HUDEP-2 (cell line): Measurements from ENCODE around the gene CNR1.
A peak's percentile ranks its signal among the peaks of the same experiment; 100 is the strongest.

Experiments
- DNase-seq, 76 experiments: peaks; one replicate each; lab custom pipeline; 2025; ENCODE audit not compliant: unreplicated experiment in 76 of 76; lab: John Stamatoyannopoulos, UW

The CNR1 gene

GRCh38 chr6:88144637-88145297 is 21.4 kb downstream of the CNR1 start:
- DNase-seq = no peak

DNA sequence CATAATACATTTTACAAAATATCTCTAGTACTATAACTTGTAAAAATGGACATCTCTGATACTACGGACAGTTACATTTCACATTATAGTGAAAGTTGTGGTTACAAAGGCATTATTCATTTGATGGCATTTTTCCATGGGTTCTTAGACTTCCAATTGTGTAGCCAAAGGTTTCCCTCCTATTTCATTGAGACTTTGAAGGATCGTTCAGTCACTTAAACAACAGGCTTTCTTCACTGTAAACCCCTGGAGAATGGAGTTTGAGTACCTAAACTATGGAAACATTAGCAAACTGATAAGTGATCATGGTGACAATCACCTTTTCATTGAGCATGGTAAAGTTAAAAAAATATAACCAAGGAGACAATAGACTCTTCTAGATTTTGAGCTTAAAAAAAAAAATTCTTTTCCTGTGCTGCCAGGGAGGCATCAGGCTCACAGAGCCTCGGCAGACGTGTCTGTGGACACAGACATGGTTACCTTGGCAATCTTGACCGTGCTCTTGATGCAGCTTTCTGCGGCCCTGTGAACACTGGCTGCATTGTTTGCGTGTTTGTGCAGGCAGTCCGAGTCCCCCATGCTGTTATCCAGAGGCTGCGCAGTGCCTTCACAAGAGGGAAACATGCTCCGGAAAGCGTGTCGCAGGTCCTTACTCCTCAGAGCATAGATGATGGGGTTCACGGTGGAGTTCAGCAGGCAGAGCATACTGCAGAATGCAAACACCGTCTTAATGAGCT is 22.6 kb downstream of the CNR1 start:
- no peak for DNase-seq

DNA sequence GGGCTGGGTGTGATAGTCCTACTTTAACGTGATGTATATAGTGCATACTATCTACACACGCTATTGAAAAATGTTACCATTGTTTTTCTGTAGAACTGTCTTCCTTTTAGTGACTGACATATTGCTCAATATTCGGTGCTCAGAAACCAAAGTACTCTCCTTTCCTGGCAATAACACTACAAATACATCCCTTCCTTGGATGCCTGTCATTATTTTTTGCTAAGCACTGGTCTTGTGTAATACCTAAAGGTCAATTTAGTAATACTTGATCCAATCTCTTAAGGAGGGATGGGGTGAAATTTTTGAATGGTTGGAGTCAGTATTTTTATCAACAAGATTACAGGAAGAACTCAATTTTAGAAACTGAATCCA is 23.9 kb downstream of the CNR1 start:
- no peak for DNase-seq

GRCh38 chr6:88141561-88142296 is 24.4 kb downstream of the CNR1 start:
- DNase-seq = no peak

DNA sequence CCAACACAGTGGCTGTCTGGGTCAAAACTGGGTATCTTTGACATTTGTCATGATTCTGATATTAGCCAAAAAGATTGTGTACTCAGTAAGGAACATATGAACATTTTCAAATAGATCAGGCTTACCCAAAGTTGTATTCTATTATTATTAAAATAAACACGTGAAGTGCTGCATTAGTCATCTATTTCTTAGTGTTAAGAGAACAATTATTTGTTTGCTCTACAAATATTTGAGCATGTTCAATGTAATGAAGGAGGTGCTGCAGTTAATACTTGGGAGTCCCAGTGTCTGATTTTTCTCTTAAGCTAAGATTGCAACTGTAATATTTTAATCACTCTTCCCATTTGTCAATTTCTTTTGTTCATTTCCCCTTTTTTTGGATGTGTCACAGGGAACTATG is 28.2 kb downstream of the CNR1 start:
- no peak for DNase-seq

GRCh38 chr6:88135578-88136114 is 30.5 kb downstream of the CNR1 start:
- DNase-seq = no peak

DNA sequence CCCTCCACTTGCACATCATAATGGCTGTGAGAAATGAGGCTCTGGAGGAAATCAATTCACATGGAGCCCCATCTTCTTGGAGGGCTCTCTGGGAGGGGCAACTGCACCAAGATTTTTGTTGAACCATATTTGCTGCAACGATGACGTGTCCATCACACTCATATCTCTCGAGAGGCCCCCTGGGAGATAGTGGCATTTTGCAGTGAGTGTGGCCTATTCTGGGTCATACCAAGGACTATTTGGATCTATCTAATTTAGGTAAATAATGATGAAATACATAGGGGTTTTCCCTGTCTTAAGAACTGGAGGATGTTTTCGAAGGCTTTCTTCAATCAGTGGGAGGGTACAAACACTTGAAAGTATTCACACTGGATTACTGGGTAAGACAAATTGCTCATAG is 31.6 kb downstream of the CNR1 start:
- no peak for DNase-seq

GRCh38 chr6:88133718-88134117 is 32.4 kb downstream of the CNR1 start:
- no peak for DNase-seq

DNA sequence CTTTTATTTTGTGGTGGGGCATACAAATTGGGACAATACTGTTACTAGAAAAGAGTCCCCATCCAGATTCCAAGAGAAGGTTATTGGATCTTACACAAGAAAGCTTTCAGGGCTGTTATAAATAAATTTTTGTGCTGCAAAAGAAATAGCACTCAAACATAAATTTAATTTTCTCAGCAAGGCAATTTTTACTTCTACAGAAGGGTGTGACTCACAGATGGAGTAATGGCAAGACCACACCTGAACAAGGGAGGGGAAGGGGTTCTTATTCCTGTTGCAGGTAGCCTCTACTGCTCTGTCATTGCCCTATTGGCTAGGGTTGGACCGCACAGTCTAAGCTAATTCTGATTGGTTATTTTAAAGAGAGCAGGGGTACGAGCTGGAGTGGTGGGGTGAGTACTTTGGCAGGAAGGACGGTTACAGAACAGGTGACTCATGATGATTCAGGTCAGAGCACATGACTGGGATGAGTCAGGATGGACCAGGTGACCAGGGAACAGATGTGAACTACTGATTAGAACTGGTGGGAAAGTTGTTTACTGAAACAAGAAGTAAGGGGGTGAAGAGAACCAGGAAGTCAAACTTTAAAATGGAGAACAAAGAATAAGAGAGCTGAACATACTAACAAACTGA is 41.1 kb downstream of the CNR1 start:
- DNase-seq = no peak

DNA sequence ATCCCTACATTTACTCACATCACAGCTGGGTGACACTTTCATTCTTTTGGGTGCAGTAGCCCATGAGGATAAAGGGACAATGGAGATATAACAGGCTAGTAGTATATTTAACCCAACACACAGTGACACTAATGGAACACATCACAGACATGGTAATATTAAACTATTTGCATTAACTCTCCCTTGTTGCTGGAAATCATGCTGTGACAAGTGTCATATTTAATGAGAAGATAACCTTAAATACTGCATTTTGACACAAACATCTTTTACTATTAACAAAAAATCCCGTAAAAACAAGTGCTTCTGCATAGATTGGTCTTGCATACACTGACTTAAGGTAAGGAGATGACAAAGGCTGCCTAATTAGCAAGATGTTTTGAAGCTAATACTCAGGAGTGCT is 45.5 kb downstream of the CNR1 start:
- no peak for DNase-seq

DNA sequence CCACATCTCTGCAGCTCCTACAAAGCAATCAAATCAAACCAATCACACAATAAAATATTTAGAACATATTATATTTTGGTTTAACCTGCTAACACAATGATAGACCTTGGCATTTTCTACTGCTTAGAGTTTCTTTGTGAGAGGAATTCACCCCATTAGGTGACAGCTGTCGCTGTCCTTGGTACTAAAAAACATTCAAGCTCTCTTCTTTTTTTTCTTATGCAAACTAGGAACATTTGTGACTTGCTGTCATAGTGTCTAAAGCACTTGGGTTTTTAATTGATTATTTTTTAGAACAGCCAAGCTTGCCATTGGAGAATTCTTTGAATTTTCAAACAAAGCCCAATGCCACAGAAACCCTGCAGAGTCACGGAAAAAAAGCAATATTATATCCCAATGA is 46.4 kb downstream of the CNR1 start:
- peak in 17 of 76 experiments; percentile 8 to 44 (median 23) for DNase-seq

GRCh38 chr6:88116276-88116675 is 49.9 kb downstream of the CNR1 start:
- no peak for DNase-seq

GRCh38 chr6:88115307-88115706 is 50.8 kb downstream of the CNR1 start:
- no peak for DNase-seq

DNA sequence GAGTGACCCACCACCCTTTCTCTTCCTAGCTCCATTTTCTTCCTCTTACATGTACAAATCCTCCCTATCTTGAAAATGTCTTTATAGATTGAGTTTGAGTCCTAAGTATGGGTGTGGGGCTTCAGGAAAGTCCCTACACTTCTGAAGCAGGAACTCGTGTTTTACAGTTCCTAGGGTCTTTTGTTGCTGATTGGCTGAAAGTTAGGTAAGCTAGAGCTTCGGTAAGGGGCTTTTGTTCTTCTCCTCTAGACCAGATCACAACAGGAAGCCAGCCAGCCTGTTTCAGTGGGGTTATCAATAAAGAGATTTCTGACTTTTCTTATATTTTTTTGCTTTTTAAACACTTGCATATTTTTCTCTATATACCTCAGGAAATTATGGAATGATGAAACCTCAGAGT is 51.3 kb downstream of the CNR1 start:
- DNase-seq = no peak

DNA sequence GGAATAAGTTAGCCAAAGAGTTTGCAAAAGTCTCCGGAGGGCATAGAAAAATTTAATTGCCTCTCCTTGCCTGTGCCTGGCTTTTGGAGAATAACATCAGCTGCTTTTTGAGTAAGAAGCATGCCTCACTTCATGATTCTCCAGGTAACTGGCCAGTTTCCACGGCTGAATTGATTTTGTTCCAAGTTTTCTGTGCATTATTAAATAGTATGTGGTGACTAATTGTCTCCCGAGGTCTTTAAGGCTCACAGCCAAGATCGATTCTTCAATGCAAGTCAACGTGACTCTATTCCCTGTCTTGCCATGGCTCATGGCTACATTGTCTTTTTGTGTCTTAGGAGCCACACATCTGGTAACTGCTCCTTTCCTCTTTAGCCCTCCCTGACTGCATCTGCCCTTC is 54.2 kb downstream of the CNR1 start:
- DNase-seq = no peak

GRCh38 chr6:88107241-88107640 is 58.9 kb downstream of the CNR1 start:
- DNase-seq = no peak

DNA sequence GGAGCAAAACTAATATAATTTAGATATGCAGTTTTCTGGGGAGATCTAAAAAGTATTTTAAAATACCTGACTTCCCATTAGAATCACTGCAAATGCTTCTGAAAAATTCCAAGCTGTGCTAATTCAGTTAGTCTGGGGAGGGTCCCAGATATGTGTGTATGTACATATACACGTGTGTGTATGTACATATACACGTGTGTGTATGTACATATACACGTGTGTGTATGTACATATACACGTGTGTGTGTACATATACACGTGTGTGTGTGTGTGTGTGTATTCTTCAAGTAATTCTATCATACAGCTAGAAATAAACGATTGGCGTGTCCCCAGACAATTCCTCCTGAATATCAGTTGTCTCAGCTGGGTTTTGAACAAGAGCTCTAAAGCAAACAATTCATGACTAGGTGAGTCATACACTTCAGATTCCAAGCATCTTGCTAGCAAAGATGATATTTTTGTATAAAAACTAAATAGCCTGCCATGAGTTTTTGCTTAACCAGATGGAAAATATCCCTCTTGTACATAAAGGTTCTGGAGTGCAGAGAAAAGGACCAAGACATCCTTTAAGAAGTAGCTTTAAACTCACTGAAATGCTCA is 60.3 kb downstream of the CNR1 start:
- no peak for DNase-seq
